Activated T-cell treated with anti-CD3 and anti-CD28 coated beads, Interleukin-2, amount 50 U/mL, for 48 hours (primary cell): ENCODE results near the gene TMEM176A.

ENCODE experiments used
- DNase-seq, 2 experiments: peaks; one replicate each; pipeline ENCODE4 v3.0.0-alpha.2; 2020

The TMEM176A gene

GRCh38 chr7:150820148-150820547 is 19.6 kb downstream of the TMEM176A start:
- no peak for DNase-seq

GRCh38 chr7:150820578-150821198 is 20.1 kb downstream of the TMEM176A start:
- DNase-seq: no peak

- no peak for DNase-seq
Measured at GRCh38 chr7:150823043-150823442, 22.5 kb downstream of the TMEM176A start.

DNA sequence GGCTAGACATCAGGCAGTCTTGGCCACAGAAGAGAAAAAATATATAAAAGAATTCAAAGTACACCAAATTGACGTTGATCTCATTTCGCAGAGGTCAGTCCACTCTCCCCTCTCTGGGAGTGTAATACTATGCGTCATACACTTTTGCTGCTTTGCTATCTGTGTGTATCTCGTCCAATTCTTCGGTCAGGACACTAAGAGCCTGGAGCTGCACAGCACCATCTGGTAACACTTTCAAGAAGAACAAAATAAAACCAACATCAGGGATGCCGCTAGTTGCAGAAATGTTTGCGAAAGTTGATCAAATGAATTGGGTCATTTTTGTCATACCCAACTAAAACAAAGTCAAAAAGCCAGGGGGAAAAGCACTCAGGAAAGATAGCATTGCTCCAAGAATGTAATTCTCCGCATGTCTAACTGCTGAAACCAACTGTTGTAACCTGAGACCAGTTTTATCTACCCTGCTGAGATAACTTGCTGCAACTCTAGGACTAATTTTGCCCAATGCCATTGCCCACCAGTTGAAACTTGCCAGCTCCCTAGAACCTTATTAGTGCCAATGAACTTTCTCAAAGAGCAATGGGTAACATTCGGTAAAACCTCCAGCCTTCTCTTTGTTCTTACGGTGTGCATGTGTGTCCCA is 23.0 kb downstream of the TMEM176A start:
- DNase-seq: no peak

GRCh38 chr7:150824379-150825177 is 24.0 kb downstream of the TMEM176A start:
- DNase-seq: no peak

DNA sequence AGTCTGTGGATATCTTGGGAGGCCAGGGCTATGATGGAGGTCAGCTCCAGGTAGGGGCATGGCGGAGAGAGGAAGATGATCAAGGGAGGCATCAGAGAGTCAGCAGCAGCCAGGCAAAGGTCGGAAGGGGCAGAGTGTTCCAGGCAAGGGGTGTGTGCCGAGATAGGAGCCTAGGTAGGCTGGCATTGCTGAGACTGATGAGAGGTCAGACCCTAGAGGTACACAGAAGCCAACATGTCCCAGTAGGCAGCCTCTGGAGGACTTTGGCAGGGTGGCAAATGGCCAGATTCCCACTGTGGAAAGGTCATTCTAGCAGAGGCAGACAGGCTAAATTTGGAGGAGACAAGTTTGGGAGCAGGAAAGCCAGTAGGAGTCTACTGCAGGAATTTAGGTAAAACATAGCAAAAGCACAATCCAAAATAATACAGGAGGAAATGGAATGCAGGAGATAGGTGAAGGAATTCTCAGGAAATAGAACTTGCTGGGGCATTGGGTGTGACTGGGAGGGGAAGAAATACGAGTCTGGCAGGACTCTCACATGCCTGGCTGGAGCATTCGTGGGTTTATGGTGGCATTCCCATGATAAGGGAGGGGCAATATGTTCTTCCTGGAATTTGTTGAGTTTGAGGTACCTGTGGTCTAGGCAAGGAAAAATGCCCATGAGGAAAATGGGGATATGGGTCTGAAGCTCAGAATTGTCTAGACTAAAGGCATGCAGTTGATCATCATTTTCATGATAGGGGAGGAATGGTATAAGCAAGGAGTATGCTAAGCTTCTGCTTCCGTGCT is 25.7 kb downstream of the TMEM176A start:
- no peak for DNase-seq

DNA sequence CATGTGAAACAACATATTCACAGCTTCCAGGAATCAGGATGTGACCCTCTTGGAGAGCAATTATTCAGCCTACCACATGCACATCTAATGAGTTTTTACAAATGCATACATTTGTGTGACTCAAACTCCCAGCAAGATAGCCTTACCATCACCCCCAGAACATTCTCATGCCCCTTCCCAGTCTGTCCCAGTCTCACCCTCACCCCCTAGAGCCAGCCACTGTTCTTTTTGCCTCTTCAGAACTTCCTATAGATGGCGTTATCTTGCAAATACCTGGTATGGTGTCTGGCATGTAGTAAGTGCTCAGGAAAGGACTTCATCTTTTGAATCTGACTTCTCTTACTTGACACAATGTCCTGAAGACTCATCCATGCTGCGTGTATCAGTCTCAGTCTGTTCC is 27.8 kb downstream of the TMEM176A start:
- DNase-seq: no peak

DNA sequence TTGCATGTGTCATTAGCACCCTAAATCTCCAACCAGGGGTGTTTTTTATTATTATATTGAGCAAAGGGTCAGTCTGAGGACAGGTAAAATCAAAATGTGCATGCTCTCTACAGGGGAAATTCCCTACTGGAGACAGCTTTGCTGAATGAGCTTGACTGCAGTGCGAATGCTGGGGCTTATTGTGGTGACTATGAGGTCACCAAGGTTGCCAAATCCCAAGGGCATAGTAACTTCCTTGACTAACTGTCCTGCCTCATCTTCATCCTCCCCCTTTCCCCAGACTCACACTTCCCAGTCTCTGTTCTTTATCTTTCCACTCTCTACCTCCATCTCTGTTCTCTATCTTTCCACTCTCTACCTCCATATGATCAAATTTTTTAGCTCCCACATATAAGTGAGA is 28.9 kb downstream of the TMEM176A start:
- no peak for DNase-seq

DNA sequence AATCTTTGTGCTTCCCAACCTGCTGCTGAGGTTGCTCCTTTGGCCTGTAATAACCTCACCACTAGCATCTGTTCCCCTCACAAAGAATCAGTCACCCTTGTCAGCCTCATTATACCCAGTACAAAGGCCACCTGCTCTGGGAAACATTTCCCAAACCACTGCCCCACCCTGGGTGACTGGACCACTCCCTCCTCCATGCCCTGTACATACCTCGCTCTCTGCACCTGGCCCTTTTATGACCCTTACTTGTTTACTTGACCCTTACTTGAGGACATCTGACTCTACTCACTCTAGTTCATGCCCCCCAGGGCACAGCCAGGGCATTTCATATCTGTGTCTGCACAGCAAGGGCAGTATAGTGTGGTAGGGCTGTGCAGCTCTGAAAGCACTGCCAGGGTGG is 30.4 kb downstream of the TMEM176A start:
- no peak for DNase-seq

- DNase-seq: no peak
Measured at GRCh38 chr7:150831851-150832250, 31.3 kb downstream of the TMEM176A start.

DNA sequence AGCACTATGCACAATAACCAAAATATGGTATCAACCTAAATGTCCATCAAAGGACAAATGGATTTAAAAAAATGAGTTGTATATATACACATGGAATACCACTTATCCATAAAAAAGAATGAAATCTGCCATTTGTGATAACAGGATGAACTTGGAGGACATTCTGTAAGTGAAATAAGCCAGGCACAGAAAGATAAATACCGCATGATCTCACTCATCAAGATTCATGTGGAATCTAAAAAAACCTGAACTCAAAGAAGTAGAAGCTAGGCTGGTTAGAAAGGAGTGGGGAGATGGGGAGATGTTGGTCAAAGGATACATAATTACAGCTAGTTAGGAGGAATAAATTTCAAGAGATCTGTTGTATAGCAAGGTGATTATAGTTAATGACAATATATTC is 34.5 kb downstream of the TMEM176A start:
- no peak for DNase-seq

- no peak for DNase-seq
Measured at GRCh38 chr7:150835702-150836280, 35.2 kb downstream of the TMEM176A start.

GRCh38 chr7:150838965-150839650 is 38.5 kb downstream of the TMEM176A start:
- DNase-seq: peak in 1 of 2 experiments; percentile 5

DNA sequence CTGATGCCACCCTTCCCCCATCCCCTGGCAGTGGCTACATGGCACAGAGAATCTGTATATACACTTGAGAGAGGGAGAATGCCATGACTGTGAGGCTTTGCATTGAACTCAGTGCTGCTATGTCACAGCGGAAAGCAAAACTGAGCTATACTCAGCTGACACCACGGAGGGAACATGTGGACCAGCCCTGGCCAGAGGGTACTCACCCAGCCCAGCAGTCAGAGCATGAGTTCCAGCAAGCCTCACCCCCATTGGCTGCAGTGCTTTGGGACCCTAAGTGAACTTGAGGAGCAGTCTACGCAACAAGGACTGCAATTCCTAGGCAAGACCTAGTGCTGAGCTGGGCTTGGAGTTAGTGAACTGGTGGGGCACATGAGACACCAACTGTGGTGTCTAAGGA is 41.4 kb downstream of the TMEM176A start:
- peak in 1 of 2 experiments; percentile 5 for DNase-seq

DNA sequence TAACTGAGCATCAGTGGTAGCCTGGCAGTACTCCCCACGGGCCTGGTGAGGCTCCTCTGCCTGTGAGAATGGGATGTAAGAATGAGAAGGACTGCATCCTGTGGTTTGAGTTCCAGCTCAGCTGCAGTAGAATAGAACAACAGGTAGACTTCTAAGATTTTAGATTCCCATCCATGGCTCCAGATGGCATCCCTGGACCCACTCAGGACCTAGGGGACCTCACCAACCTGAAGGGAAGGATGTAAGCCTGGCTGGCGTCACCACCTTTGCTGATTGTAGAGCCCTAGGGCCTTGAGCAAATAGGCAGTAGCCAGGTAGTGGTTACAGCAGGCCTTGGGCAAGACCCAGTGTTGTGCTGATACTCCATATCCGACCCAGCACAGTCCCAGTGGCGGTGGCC is 42.1 kb downstream of the TMEM176A start:
- peak in 1 of 2 experiments; percentile 4 for DNase-seq

DNA sequence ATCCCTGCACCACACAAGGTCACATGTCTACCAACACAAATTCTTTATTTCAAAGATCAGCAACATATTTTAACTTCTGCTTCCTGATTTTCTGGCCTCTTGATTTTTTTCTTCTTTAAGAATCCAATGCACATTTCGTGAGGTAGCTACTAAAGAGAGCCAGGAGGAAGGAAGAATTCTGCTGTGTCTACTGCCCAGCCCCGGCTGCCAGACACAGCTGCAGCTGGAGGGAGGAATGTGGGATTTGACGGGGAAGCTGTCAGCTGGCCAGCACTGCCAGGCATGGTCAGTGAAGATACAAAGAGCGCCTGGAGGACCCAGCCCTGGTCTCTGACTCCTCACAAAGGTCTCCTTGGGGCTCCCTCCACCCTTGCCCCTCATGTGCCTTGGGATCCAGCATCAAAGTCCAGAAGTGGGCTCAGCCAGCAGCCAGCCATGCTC is 44.9 kb downstream of the TMEM176A start:
- peak in 1 of 2 experiments; percentile 1 for DNase-seq

- DNase-seq: peak in 1 of 2 experiments; percentile 4
Measured at GRCh38 chr7:150846291-150847115, 45.9 kb downstream of the TMEM176A start.

- peak in 1 of 2 experiments; percentile 4 for DNase-seq
Measured at GRCh38 chr7:150847536-150847935, 47.0 kb downstream of the TMEM176A start.

DNA sequence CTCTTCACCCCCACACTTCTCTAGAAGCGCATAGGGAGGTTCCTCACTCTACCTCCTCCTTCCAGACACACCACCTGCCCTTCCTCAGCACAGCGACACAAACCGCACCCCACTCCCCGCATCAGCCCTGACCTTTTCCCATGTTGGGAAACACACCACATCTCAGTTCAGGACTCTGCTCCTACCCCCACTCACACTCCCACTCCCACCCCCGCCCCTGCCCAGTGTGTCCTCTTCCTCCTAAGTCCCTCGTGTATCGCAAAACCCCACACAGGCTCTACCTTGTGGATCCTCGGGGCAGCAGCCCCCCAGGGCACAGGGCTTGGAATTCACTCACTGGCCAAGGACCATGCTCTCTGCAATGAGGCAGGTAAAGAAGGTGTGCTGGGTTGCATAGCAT is 47.5 kb downstream of the TMEM176A start:
- DNase-seq: peak in 1 of 2 experiments; percentile 4

DNA sequence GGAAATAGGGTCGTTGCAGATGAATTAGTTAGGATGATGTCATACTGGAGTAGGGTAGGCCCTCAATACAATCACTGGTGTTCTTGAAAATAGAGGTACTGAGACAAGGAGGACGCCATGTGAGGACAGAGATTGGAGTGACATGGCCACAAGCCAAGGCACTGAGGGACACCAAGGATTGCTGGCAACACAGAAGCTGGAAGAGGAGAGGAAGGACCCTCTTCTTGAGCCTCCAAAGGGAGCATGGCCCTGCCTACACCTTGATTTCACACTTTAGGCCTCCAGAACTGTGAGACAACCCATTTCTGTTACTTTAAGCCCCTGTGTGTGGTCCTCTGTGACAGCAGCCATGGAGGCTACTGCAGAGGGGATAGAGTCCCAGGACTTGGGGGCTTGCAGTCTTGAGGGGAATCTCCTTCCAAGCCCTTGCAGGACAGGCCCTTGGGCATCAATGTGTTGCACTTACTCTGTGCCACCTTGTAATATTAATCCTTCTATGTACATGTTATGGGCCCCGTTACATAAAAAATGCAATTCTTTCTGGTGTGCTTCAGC is 48.1 kb downstream of the TMEM176A start:
- peak in 1 of 2 experiments; percentile 2 for DNase-seq
